ENCODE data around the gene IGFBP2.

IGFBP2 gene

DNA sequence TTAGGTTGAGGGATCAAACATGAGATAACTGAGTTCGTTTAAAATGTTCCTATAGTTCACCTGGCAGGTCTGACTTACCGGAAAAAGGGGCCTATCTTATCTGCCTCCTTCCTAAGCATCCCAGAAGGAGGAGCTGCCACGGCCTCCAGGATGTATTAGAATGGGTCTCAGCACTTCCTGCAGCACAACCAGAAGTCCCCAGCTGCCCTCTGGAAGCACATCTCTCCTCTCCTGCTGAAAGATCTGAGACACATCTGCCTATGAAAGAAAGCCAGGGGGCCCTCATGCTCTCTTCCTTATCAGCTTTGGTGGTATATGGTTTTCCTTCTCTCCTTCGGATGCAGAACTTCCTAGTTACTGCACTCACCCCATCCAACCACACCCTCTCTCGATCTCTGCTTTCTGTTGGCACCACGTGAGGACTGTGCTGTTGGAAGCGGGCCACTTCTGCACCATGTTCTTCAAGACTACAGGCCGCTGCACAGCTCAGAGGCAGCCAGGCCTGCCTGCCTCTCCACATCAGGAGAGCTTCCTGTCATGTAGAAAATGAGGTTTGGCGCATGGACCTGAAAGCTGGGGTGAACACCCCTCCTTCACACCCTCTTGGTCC lies 55.6 kb downstream of the IGFBP2 start:
- no peak for DNase-seq

DNA sequence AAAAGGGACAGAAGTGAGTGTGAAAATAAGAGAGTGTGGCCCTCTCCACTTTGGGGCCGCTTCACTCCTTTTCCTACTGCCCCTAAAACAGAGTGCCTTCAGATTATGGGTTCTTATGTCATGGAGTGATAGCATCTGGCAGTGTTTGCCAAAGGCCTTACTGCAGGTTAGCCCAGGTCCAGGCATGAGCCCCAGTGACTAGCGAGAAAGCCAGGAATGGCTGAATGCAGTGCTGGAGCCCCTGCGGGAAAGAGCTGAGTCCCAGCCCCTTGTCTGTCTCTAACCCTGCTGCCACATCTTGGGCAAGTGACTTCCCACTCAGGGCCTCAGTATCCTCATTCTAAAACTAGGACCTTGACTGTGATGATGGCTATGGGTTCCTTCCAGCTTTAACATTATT lies 56.2 kb downstream of the IGFBP2 start:
- DNase-seq, result no peak

DNA sequence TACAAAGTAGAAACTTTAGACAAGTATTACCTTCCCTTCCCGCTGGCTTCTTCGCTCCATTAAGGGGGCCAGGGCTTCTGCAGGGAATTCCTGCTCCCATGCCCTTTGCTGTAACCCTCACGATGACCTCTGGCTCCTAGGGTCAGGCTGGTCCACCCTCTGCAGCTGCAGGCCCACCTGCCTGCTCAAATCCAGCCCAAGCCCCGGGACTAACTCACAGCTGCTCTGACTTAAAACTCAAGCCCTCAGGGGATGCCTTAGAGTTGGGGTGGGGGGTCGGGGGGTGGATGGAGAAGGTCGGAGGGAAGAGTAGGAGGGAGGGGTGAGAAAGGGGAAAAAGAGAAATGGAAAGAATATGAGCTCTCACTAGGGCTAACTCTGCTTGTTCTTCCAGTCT lies 57.2 kb downstream of the IGFBP2 start:
- no peak for DNase-seq

DNA sequence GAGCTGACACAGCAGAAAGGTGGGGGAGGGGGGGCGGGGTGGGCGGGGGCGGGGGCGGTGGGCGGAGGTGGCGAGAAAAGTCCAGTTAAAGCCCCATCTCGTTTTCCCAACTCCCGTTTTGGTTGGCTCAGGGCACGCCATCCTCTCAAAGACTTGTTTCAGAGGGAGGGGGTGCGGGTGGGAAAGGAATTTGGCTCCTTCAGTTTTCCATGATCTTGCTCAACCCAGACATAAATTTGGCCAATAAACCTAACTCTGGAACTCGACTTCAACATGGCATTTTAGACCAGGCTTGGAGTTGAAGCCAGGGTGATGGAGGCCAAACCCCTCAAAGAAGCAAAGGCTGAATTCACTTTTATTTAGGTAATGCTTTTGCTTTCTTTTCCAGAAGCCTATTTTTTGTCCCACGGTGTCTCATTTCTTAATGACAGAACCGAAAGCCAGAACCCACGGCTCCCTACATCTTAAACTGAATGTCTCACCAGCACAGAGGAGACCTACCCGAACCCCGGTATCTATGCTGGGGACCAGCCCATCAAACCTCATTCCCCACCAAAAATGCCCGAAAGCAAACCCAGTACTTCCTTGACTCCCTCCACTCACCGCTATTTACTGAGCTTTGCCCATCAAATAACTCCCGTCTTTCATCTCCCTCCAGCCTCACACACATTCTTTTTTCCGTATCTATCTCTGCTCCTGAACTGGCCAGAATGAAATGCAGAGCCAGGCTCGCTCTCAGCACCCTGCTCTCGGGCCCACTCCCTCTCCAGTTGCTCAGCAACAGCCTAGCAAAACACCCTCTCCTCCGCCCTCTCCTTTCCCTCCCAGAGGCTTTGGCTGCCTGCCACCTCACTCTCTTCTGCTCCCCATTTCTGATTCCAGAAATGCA lies 57.9 kb downstream of the IGFBP2 start:
- DNase-seq, result peak; percentile 57 to 92 (median 82)

DNA sequence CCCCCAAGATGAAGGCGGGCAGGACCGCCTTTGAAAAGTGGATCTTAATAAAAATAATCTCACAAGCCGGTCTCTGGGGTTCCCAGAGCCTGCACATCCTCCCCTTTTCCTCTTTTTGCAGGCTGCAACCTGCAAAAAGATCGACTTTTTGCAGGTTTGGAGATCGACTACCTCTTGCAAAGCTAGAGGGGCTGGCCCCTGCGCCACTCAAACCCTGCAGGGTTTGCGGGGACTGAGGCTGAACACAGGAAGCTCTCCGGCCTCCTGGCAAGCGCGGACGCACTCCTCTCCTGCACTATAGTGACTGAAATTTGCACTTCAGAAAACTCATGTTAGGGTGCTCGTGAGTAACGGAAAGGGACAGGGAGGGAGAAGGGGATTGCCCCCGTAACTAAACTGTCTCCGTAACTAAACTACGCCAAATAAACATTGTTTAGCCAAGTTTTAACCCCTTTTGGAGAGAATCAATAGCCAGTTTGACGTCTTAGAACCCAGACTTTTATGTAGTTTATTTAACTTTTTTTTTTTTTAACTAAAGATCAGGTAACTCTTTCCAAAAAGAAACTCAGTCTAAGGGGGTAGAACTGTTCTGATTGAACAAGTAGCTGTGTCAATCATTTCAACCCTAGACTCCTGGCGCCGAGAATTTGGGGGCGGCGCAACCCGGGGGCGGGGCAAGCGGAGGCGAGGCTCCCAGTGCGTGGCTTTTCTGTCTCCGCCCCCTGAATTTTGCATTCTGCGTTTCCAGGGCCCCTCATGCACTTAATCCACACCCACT lies 59.6 kb downstream of the IGFBP2 start:
- DNase-seq, result peak; percentile 90 to 96 (median 90)

DNA sequence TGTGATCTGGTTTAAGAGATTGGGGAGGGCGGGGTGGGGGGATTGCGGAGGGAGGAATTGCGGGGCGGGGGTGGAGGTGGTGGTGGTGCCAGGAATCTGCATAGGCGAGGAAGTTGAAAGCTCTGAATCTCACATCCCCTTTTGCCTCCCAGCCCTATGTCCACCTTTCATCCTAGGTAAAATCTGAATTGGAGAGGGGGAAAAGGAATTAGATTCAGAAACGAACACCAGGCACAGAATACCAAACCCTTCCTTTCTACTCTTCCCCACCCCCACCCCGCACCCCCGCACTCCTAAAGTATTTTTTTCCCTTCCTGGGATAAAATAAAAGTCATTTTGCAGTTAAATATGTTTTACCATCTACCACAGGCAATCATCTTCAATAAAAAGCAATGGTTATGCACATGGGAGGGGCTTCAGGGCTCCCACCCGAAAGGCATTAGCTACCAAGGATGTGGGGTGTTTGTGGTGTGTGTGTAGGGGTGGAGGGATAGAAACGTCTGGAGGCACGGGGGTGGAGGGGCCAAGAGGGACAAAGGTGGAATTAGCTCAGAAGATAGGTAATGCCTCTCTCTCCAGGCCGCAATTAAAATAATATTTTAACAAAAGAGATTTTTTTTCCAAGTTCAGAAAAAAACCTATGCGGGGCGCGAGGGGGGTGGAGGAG lies 60.3 kb downstream of the IGFBP2 start:
- peak in 2 of 3 experiments; percentile 68 to 72 for DNase-seq

DNA sequence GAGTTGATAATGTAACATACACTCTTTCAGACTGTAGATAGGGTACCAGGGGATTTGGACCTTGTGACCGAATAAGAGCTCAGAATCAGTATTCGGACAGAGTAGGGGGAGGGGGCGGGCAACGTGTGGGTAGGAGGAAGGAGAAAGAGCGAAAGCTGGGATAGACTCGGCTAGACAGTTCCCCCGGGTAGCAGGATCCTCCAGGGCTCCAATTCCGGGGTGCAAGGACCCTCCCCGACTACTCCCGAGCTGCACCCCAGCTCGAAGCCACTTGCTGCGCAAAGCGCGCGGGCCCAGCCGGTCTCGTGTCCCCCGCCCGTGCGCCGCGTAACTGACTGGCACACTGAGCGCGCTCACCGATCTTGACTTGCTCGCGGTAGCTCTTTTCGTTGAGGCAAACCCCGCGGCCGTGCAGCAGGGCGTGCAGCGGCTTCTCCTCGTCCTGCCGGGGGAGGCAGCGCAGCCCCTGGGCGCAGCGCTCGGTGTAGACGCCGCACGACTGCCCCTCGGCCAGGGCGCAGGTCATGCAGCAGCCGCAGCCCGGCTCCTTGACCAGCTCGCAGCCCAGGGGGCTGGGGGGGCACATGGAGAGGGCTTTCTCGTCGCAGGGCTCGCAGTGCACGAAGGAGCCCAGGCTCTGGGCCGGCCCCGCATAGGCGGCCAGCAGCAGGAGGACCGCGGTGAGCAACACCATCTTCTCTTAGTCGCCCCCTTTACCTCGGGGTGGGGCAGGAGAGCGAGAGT lies 61.0 kb downstream of the IGFBP2 start:
- DNase-seq, result peak; percentile 49 to 85 (median 82)

DNA sequence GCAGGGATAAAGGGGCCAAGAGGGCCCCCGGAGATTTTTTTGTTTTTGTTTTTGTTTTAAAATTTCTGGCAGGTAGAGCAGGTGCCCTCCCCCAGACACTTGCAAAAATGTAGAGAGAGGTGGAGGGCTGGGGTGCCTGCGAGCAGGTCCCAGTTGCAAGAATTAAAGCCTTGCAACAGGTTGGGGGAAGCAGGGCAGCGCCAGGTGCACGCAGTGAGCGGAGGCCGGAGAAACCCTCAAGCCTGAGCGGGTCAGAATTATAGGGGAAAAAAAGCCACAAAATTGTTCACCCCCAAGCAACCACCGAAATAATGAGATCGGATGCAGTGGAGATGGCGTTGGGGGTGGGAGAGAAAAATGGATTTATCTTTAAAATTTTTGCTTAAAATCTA lies 61.6 kb downstream of the IGFBP2 start:
- DNase-seq, result peak in 2 of 3 experiments; percentile 67 to 76

DNA sequence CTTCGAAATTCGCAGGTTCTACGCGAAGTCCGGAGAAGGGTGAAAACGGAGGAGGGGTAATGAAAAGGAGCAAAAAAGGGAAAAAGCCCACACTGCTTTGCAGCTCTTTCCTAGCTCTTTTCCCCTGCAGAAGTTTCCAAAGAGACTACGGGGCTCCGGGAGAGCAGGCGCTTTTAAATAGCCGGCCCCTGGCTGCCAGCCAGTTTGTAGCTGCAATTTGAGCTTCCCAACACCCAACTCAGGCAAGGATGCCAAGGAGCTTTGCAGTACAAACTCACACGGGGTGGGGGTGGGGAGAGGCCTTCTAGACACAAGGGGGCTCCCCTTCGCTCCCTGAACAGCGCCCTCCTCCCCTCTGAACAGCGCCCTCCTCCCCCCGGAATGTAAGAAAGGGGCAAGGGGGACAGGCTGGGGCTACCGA lies 62.2 kb downstream of the IGFBP2 start, which contains the start of gene IGFBP5:
TSS of gene IGFBP5 (minus strand) at position 149 of the 421 bp plus-strand sequence. CDS start 774 bp downstream, outside the sequence.
- DNase-seq, result peak; percentile 71 to 90 (median 83)

DNA sequence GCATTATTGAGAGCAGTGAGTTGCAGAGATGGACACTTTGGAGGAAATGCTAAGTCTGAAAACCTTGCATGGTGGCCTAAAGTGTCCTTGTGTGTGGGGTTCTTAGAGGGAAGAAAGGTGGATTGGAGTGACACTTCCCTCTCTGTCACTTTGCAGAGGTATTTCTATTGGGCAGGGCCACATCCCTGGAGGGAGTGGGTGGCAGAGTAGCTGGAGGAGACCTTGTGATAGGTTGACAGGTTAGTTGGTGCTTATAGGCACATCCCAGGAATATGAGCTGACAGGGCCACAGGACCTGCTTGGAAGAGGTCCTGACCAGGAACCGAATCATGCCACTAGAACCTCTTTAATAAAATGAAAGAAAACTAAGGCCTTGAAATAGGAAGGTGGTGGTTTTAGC lies 63.1 kb downstream of the IGFBP2 start:
- peak in 1 of 3 experiments; percentile 48 for DNase-seq

DNA sequence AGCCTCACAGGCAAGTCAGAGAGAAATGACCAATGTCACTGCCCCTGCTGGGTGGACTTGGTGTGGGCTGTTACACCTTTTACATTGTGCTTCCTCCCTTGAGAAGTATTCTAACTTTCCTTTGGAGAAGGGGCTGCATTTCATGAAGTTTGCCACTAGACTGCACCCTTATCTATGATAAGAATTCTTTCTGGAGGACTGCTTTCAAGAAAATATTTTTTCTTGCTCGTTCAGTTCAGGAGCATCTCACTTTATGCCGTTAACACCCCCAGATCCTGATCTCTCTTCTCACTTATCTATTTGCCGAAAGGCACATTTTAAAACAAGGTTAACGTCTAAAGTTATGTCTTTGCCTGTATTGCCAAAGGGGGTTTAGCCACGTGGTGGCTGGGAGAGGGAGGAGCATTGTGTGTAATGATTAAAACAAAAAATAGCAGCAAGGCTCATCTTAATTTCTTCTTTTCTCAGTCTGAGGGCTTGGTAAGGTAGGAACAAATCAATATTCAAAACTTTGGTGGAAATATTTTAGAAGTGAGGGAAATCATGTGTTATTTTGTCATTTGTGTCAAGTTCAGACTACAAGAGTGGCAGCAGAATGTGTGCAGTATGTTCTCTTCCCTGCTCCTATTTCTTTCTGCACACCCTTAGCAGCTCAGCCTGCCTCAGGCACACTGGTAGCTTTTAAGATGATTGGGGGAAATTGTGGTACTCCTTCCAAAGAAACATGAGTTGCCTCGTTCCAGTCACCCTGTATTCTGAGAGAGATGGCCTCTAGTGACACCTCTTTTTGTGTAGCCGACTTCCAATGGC lies 63.7 kb downstream of the IGFBP2 start:
- peak in 2 of 3 experiments; percentile 33 to 62 for DNase-seq

DNA sequence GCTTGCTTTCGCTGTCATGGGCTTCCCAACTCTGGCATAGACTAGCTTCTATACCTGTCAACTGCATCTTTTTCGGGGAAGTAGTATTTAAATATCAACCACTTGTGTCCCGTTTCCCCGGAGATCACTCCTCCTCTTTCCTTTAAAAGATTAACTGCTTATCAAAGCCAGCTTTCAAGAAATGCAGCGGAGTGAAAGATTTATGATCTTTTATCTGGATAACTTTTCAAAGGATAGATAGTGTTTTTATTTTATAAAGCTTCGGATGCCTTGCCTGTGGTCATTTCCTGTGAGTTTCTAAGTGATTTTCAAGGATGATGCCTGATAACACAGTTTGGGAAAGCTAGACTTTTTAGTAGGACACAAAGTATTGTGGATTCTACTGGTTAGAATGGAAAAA lies 65.1 kb downstream of the IGFBP2 start:
- DNase-seq, result peak in 1 of 3 experiments; percentile 47

DNA sequence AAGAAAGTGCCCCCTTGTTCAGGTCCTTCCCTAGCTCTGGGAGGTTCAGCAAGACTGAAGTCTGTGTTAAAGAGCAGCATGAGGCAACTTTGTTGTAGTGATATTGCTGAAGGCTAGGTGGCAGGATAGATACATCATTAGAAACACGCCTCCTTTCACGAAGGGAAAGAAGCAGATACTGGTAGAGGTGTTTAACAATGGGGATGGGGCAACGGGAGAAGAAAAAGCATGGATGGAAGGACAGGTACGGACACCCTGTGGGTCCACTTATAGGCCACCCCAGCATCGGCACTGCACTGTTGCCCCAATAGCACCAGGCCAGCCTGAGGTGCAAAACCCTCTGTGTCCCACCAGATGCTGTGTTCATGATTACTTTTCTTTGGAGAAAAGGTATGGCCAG lies 65.7 kb downstream of the IGFBP2 start:
- peak; percentile 57 to 89 (median 68) for DNase-seq

DNA sequence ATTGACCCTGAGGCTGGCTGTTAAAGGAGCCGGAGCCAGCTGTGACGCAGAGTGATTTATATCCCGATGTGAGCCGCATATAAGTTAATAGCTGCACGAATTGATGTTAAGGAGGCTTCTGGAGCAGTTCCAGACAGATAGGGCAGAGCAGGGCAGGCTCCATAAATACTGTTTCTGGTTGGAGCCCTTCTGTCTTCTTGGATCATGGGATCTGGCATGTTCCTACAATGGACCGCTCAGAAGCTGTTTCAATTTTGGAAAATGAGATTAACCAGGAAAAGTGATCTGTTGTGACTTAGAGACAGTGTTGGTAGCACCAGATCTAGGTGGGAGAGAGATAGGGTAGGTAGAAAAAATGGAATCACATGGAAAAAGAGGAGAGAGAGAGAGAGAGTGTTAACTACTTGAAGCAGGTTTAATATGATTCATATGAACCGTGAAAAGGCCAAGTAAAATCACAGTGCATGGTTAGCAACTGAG lies 66.9 kb downstream of the IGFBP2 start:
- DNase-seq, result peak; percentile 72 to 93 (median 76)

DNA sequence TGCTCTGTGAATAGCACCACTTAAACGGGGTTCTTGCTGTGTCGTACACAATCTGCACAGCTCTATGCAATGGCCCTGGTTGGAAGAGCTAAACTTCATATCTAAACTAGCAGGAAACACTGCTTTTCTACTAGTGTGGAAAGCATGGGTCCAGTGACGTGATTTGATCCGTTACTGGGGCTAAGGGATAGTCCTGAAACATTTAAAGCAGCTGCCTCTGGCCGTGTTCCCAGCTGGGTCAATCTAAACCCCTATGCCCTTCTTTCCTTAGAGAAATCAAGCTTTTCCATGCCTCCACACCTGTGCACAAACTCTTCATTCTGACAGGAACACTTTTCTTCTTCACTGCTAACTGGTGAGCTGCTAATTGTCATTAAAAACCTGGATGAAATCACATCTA lies 67.6 kb downstream of the IGFBP2 start:
- peak in 1 of 3 experiments; percentile 33 for DNase-seq

DNA sequence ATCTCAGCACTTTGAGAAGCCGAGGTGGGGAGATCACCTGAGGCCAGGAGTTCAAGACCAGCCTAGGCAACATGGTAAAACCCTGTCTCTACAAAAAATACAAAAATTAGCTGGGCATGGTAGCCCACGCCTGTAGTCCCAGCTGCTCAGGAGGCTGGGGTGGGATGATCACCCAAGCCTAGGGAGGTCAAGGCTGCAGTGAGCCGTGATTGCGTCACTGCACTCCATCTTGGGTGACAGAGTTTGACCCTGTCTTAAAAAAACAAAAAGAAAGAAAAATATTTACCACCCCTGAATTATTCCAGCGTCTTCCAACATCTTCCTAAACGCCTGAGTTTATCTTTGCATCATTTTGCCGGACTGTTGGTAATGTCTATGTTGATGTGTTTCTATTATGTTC lies 68.3 kb downstream of the IGFBP2 start:
- no peak for DNase-seq

DNA sequence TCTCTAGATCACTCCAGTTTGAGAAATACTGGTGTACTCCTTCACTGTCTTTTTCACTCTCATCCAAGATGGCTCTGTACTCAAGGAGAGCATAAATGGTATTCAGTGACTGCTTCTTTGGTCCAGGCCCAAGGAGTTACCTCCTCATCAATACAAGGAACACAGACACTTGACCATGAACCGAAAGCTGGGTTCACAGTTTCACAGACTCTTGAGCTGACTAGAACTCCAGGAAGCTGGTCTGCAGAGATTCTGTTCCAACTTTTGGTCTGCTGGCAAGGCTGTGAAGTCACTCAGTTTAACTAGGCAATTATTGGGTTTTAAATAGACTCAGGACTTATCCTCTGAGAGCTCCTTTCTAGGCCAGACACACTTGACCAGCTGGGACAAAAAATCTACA lies 69.5 kb downstream of the IGFBP2 start:
- no peak for DNase-seq

DNA sequence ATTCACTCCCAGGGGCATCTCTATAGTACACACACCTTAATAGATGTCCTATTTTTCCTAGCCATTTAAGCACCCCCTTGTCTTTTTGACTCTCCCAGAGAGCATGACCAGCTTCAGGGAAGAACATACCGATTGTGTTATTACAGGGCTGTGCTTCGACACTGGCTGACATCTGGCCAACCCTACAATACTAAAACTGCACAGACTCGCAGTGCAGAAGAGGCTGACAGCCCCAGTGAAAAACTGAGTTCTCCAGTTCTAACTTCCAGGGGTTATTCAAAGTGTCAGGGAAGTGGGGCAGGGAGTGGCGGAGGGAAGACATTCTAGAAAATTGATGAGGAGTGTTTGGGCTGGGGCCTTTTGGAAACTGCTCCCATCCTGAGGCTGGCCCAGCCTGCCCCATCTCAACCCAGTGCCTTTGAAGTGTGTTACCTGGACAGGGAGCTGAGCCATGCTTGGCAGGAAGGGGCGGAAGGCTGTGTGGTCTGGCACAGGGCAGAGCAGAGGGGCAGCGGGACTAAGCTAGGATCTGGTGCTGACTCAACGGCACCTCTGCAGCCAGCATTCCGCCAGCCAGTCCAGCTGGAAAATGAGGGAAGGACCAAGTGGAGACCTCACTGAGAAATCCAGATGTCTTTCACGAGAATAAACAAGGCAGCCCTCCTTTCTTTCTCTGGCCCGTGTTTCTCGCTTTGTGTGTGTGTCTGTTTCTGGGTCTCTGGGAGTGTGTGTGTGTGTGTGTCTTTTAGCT lies 77.5 kb downstream of the IGFBP2 start:
- no peak for DNase-seq

DNA sequence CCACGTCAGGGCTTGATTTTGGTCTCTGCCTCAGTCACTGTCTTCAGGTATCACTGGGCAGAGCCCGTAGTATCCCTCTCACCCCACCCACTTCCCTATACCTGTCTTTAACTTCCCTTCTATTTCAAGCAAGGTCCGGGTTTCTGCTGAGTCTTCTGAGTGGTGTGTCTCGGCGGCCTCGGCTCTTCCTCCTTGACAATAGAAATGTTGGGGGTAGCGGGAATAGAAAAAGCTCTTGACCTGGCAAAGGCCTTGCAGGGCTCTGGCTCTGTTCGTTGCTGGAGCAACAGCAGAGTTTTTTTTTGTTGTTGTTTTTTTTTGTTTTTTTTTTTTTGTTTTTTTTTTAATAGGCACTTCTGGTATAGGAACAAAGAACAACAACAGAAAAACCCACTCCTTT lies 78.1 kb downstream of the IGFBP2 start:
- DNase-seq, result no peak

DNA sequence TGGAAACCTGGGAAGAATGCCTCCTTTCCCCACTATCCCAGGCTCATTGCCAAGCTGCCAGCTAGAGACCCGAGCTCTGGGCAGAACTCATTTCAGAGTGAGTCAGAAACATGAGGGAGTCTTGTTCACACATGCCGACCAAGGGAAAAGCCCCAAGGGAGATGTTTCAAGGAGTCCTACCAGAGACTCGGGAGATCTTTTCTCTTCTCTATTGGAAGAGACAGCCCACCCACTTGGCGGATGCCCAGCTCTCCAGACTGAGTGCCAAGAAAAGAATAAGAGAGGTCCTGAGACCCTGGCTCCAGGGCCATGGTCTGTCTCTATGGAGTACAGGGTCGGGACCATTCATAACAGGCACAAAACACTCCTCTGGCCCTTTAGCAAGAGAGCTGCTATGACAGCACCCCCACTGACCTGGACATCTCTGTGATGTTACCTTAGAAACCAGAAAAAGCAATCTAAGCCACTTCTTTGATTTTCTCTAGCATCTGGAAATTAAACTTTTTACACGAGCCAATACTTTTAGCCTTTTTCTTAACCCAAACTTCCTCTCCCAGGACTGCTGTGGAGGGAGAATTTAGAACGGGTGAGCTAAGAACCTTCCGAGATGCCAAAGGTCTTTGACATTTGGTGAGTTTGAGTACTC lies 80.6 kb downstream of the IGFBP2 start:
- DNase-seq, result no peak

Data from NCI-H1417 (cell line).